CD4-positive, alpha-beta T cell treated with Interleukin-15 for 1 hour (primary cell): ENCODE results near the gene RIC1.
A peak's percentile ranks its signal among the peaks of the same experiment; 100 is the strongest.
"Not testable (repeated sequence)": the region's sequence is repeated elsewhere in the genome, so short reads cannot be mapped to it uniquely, and the experiment has no call there.

Source experiments
- DNase-seq: peaks from one replicate; pipeline ENCODE4 v3.0.0-alpha.2; 2020

RIC1 gene, protein sequence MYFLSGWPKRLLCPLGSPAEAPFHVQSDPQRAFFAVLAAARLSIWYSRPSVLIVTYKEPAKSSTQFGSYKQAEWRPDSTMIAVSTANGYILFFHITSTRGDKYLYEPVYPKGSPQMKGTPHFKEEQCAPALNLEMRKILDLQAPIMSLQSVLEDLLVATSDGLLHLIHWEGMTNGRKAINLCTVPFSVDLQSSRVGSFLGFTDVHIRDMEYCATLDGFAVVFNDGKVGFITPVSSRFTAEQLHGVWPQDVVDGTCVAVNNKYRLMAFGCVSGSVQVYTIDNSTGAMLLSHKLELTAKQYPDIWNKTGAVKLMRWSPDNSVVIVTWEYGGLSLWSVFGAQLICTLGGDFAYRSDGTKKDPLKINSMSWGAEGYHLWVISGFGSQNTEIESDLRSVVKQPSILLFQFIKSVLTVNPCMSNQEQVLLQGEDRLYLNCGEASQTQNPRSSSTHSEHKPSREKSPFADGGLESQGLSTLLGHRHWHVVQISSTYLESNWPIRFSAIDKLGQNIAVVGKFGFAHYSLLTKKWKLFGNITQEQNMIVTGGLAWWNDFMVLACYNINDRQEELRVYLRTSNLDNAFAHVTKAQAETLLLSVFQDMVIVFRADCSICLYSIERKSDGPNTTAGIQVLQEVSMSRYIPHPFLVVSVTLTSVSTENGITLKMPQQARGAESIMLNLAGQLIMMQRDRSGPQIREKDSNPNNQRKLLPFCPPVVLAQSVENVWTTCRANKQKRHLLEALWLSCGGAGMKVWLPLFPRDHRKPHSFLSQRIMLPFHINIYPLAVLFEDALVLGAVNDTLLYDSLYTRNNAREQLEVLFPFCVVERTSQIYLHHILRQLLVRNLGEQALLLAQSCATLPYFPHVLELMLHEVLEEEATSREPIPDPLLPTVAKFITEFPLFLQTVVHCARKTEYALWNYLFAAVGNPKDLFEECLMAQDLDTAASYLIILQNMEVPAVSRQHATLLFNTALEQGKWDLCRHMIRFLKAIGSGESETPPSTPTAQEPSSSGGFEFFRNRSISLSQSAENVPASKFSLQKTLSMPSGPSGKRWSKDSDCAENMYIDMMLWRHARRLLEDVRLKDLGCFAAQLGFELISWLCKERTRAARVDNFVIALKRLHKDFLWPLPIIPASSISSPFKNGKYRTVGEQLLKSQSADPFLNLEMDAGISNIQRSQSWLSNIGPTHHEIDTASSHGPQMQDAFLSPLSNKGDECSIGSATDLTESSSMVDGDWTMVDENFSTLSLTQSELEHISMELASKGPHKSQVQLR (N-terminal part only)

DNA sequence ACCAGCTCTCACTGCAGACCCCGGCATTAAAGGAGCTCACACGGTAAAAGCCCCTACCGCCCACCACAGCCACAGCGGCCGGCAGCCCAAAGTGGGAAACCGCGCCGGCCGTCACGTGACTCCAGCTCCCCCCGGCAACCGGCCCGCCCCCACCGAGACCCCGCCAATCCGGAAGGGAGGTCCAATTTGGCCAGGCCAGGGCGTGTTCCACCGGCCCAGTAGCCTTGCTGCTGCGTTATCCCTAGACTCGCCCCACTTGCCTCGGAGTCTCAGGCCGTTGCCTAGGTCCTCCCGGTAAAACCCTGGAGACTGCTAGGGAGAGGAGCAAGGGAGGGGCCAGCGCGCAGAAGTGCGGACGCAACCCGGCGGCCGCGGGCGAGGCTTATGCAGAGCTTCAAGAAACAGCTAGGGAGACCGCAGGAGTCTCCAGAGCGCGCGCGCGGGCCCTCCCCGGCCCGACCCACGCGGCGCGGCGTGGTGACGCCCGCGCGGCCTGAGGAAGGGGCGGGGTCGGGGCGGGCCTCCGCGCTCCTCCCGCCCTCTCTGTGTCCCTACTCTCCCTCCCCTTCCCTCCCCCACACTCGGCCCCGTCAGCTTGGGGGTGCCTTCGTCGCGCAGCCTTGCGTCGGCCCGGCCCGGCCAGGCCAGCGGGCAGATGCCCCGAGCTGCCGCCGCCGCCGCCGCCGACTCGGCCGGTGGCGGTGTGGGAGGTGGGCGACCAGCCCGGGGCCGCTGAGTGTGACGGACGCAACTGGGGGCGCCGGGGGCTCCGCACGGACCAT, at the start of gene RIC1:
TSS of gene RIC1 (plus strand) at position 578 of the 782 bp plus-strand sequence. CDS start at position 781, 203 bp downstream.
- DNase-seq, result peak; percentile 93

DNA sequence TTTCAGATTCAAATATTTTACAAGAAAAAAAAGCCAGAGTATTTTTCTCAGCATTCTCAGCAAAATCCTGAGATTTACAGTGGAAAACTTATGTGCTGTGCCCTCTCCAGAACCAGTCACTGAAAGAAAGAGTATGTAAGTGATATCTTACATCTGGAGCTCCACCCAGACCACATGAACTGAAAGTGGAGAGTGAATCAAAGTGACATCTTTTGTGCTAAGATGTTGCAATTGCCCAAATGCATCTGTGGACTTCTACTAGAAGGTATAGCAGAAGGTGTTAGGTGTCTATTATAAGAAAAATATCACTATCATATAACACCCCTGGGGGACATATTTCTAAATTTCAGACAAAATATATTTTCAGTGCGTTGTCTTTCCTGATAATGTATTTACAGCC, 49.0 kb upstream of the RIC1 start:
- no peak for DNase-seq

DNA sequence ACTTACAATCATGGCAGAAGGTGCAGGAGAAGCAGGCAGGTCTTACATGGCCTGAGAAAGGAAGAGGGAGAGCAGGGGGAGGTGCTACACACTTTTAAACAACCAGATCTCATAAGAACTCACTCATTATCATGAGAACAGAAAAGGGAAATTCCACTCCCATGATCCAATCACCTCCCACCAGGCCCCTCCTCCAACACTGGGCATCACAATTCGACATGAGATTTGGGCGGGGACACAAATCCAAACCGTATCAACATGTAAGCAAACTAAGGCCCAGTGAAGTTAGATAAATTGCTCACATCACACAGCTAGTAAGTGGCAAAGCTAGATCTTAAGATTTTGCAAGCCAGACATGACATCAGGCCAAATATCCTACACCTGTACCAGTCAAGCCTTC, 48.3 kb upstream of the RIC1 start:
- no peak for DNase-seq

DNA sequence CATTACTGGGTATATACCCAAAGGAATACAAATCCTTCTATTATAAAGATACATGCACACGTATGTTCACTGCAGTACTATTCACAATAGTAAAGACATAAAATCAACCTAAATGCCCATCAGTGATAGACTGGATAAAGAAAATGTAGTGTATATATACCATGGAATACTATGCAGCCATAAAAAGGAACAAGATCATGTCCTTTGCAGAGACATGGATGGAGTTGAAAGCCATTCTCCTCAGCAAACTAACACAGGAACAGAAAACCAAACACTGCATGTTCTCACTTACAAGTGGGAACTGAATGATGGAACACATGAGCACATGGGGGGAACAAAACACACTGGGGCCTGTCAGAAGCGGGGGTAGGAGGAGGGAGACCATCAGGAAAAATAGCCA, 47.2 kb upstream of the RIC1 start:
- DNase-seq, result not testable (repeated sequence)

DNA sequence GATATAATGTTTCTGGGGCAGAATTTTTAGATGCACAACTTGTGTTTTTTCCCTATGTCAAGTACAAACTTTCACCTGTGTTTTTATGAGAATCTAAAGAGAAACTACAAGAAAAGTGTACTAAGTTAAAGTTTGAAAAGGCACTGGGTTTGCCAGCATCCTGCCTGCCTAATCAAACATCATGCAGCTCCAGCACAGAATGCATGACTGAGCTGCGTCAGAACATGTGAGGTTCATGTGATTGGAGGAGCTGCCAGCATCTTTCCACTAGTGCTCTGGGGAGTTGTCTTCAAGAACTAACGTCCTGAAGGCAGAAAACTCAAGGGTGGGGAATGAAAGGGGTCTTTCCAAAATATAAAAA, 46.1 kb upstream of the RIC1 start:
- DNase-seq, result peak; percentile 55

DNA sequence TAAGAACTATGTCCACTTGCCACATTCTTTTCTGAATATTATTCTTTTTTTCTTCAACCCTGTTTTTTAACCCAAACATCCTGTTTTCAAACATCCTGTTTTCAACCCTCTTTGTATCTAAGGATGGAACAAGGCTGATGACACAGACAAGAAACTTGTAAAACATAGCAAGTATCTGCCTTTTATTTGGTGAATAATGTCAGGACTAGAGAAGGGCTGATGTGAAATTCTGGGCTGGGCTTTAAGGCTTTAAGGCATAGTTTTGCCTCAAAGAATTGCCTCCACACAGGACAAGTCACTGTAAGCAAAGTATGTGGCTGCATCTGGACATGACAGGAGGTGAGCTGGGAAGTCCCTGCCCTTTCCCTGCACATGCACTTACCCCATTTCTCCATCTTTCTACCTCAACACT, 42.5 kb upstream of the RIC1 start:
- no peak for DNase-seq

DNA sequence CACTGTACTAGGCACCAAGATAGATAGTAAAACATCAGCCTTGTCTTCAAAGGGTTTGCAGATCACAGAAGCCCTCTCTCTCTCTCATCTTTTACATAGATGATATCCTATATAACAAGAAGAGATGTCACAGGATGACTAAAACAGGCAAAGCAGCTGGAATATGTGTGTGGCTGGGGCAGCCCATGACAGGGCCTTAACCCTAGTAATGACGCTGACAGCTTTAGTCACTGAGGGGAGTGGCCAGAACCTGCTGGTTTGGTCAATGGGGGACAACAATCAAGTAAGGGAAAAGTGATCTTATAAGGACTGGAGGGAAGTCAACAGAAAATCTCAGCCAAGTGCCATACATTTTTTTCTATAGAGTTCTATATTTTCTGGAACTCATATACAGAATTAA, 41.9 kb upstream of the RIC1 start:
- DNase-seq, result no peak

DNA sequence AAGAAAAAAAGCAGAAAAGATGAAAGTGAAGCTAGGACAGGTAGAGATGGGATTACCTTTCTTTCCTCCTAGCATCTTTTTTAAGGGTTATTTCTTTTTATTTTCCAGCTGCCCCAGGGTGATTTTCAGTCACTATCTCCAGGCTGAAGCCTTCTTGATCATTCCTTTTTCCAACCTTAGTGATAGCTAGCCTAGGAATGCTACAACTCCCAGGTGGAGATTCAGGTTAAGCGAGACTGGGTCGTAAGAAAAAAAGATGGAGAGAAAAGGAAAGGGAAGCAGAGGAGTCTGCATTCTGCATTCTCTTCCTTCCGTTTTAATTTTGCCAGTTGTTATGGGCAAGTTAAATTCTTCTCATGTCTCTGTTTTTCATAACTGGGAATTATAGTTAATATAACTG, 36.7 kb upstream of the RIC1 start:
- no peak for DNase-seq

DNA sequence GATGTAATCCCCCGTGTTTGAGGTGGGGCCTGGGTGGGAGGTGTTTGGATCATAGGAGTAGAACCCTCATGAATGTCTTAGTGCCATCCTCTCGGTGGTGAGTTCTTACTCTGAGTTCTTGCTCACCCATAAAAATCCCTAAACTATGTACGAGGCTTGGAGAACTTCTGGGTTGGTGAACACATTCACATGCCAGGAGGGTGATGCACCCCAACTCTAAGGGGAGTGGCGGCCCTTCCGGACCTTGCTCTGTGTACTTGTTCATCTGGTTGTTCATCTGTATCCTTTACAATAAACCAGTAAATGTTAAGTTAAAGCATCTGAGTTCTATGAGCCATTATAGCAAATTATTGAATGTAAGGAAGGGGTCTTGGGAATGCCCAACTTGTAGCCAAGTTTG, 36.0 kb upstream of the RIC1 start:
- no peak for DNase-seq

DNA sequence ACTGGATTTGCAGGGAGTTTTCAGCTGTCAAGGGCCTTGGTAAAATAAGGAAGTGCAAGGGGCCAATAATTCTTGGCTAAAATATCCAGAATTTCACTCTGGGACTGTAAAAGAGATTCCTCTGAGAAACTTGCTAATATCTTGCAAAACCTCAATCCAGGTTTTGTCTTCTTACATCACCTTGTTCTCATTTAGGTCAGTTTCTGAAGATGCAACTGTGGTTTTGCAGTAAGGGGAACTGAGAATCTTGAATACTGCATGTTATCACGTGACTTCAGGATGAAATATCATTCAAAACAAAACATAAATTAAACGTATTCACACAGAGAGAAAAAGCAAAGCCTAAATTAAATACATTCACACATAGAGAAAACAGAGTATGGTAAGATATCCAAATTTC, 35.0 kb upstream of the RIC1 start:
- no peak for DNase-seq

DNA sequence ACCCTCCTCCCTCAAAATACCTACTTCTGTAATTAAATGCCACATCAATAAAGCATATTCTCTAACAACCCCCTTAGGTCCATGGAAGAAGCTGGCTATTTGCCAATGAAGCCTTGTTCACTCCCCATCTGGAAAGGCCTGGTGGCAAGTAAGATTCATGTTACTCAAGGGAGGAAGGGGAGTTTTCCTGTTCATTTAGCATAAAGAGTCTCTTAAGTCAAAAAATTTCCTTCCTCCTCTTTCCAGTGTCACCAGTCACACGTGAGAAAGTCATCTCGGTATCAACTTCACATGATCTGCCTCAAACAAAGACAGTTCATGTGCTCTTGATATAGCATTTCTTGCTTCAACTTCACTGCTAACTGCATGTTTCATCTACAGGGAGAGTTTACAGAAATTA, 32.7 kb upstream of the RIC1 start:
- no peak for DNase-seq

DNA sequence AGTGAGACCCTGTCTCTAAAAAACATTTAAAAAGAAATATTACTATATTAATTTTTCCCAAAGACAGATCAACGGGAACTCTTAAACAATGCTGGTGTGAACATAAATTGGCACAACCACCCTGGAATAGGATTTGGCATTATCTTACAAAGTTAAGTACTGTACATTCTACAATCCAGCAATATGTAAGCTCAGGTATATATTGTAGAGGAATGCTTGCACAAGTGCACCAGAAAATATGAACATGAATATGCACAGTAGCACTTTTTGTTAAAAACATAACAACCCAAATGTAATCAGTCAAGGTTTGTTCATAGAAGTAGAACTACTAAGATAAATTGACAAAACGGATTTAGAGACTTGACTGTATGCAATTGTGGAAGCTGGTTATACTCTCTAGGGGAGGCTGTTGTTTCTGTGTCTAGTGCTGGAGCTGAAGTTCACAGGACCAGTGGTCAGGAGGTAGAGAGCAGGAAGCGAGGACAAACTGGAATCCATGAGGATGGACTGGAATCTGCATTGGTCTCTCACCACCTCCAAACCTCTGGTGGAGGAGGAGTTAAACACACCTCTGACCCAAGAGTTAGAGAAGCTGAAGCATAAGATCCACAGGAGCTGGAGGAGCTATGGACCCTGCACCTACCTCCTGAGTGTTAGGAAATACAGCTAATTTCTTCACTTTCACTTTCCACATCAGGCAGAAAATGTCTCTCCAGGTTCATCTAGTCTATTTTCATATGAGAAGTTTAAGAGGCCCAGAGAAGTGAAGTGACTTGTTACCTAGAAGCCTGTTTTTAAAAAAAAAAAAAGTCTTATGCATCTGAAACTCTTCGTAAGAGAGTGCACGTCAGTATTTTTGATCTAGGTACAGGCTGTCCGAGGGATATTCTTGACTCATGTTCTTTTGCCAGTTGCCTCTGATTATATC, 20.3 kb upstream of the RIC1 start:
- DNase-seq, result no peak

DNA sequence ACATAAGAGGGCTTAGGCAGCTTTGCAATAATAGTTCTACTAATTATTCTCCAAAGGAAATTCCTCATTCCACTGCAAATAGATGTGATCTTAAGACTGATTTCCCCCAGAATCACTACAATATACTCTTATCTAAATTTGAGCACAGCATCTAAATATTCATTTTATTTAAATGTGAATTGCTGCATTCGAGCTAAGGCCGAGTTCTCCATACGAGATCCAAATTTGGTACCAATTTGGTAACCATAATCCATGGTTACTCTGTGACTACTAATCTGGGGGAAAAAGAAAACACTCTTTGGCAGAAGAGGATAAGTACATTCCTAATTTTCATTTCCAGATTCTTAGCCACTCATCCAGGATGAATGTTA, 19.7 kb upstream of the RIC1 start:
- no peak for DNase-seq

DNA sequence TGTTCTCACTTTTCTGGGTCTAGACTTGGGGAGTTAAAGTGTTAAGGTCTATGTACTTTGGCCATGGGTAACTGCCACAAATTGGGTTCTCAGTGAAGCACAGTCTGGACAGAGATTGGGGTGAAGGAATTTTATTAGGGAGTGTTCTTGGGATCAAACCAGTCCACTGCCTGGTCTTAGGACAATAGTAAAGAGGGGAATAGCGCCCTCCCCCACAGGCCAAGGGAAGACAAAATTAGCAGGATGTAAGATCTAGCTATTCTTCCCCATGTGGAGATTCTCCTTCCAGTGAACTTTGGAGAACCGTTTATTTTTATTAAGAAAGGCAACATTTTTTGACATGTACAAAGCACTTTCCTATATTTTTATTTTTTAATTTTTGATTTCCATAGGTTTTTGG, 18.4 kb upstream of the RIC1 start:
- DNase-seq, result no peak

DNA sequence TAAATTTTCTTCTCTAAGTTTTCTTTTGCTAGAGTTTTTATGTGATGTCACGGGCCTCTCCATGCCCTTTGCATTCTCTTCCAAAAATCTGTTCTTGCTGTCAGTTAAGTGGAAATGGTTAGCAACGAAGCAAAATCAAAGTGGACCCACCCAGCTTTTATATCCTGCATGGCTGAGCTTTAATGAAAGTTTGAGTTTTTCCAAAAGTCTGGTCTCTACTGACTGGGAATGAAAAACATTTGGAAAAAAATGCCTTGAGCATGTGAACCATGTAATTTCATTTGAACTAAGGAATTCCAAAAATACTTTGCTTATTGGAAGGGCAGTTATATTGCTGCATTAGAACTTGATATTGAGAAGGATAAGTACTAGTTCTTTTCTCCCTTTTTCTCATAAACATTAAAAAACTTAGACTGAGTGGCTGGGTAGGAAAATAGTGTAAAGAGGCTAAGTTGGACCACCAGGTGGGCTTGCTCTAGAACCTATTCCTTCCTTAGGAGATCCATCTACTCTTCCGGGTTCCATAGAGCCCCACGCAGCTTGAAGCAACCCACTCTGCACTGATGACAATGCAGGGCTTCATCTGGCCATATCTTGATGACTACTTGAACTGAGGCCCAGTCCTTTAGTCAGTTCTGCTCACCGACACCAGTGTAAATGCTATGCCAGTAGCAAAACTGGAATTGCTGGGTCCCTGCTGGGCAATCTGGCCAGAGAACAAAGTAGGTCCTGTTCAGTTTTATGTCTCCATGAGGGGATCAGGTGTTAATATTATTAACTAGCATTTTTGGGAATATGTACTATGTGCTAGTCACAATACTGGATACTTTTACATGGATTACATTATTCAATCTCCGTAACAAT, 17.4 kb upstream of the RIC1 start:
- DNase-seq, result no peak

DNA sequence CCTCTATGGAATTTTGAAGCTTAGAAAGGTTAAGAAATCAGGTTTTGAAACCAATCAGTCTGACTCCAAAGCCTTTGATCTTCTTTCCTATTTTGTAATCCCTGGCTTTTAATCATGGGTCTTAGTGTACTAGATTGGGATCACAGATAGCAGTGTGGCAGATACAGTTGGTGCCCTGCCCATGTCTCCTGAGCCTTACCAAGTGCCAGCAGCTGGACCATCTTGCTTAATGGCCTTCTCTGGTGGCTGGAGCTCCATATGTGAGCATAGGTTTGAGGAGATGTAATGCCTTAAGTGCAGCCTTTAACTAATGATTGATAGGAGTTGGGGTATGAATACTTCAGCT, 16.7 kb upstream of the RIC1 start:
- no peak for DNase-seq

DNA sequence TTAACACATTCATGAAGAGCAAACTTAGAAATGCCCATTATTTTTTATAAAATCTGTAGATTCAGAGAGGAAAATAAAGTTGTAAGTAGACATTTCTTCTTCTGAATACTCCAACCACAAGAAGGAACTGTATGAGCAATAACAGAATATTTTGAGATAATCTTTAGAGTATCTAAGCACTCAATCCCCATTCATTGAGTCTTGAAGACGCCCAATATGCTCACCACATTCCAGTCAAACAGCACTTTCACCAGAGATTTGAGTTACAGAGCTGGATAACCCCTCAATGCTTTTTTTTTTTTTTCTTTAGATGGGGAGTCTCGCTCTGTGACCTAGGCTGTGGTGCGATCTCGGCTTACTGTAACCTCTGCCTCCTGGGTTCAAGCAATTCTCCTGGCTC, 14.7 kb upstream of the RIC1 start:
- no peak for DNase-seq

DNA sequence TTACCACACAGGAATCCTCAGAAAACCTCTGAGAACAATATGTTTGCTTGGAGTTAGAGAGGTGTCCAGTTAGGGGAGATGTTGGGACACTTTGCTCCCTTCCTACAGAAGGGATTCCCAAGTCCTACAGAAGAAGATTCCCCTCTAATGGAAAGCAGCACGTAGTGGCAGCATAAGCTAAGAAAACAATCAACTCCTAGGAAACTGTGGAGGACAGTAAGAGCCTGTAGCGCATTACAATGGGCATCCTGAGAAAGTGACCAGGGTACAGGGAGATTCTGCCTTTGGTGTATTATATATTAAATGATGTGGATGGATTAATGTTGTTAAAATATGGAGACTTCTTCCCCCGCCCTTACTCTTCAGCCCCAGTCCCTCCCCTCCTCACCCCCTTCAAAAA, 13.9 kb upstream of the RIC1 start:
- DNase-seq, result no peak

DNA sequence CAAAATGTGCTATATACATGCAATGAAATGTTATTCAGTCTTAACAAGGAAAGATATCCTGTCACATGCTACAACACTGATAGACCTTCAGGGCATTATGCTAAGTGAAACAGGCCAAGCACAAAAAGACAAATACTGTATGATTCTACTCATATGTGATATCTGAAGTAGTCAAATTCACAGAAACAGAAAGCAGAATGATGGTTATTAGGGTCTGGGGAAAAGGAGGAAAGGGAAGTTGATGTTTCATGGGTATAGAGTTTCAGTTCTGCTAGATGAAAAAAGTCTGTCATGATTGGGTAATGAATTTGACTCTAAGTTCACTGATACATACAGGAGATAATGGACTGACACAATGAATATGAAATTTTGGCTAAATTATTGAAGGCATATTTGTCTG, 11.2 kb upstream of the RIC1 start:
- DNase-seq, result no peak

DNA sequence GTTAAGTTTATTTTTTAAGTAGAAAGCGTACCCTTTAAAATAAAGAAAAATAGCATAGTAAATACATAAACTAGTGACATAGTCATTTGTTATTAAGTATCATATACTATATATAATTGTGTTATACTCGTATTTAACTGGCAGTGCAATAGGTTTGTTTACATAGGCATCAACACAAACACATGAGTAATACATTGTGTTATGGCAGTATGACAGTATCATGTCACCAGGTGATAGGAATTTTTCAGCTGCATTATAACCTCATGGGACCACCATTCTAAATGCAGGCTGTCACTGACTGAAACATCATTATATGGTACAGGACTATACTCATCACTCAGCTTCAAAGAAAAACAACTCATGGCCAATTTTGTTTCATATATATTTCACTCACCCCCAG, 8.4 kb upstream of the RIC1 start:
- DNase-seq, result no peak

DNA sequence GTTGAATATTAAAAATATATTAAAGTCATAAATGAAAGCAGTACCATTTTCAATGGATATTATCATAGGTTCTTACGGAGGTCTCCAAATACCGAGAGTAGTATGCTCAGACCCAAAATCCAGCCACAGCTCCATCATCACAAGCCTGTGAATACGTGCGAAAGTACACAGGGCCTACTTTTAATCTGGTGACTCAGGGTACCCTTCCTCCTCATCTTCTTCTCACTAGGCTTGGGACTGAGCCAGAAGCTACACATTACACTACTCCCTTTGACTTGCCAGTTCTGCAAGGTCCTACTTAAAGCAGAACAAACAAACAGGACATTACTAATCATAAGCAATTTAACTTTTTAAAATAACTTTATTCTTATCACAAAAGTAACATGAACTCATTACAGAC, 7.6 kb upstream of the RIC1 start:
- DNase-seq, result no peak
